Transverse colon (tissue), 4 donors: ENCODE results near the gene TNFSF10. TPM values are rescaled to one million over a fixed set of nuclear protein-coding genes. Genes with fewer than 3 reads are reported as not detected.

Experiments used
- DNase-seq: peaks from one replicate; pipeline ENCODE4 v3.0.0-alpha.2; 2019
- H3K27ac ChIP-seq, 4 donors: fragments of 200-600 bp; sonication (generic); 2 replicates each; pipeline ENCODE4 v1.5.1; 2016 to 2018; ENCODE audit warnings: inconsistent platforms in 4 of 4
- H3K27me3 ChIP-seq: fragments of 200-600 bp; sonication (generic); 2 replicates; pipeline ENCODE4 v1.5.1; 2017; ENCODE audit warnings: inconsistent platforms
- H3K36me3 ChIP-seq, 4 donors: fragments of 200-600 bp; sonication (generic); 2 replicates each; pipeline ENCODE4 v1.5.1; 2017 to 2019; ENCODE audit warnings: inconsistent platforms in 4 of 4
- H3K4me1 ChIP-seq, 4 donors: fragments of 200-600 bp; sonication (generic); 2 replicates each; pipeline ENCODE4 v1.5.1; 2017 to 2020; ENCODE audit warnings: inconsistent platforms in 4 of 4
- H3K4me3 ChIP-seq, 4 donors: fragments of 200-600 bp; sonication (generic); 1 replicate in 1 of 4; 2 replicates in 3 of 4; pipeline versions ENCODE4 v1.5.1 to v1.6.1; 2017 to 2019; ENCODE audit warnings: inconsistent platforms in 4 of 4
- H3K9me3 ChIP-seq, 2 donors: fragments of 200-600 bp; sonication (generic); 2 replicates each; pipeline ENCODE4 v1.5.1; 2017 to 2019; ENCODE audit warnings: inconsistent platforms in 2 of 2
- EP300 ChIP-seq: sonication (generic); formaldehyde crosslinking; IDR thresholded peaks from one replicate; pipeline ENCODE4 v1.6.1; 2017; ENCODE audit warnings: antibody characterized with exemption, low read depth
- POLR2A ChIP-seq: fragments of 450-650 bp; IDR thresholded peaks from one replicate; pipeline ENCODE4 v1.6.1; 2016; ENCODE audit warnings: antibody characterized with exemption, mild to moderate bottlenecking, moderate library complexity
- POLR2AphosphoS5 ChIP-seq, 3 donors: sonication (generic); formaldehyde crosslinking; IDR thresholded peaks; one replicate each; pipeline ENCODE4 v1.6.1; 2016; ENCODE audit warnings: antibody characterized with exemption in 3 of 3
- WGBS, 2 donors: methylation state at CpG; one replicate each; pipeline ENCODE4 v1.1.5; 2018; ENCODE audit warnings: low coverage in 1 of 2; 5-methylcytosine and 5-hydroxymethylcytosine counted together
- in situ Hi-C, 4 donors: fragments of 200-750 bp; cut with MboI; loops; one replicate each; pipeline versions ENCODE4 v1.15.0 to v1.15.1; 2017; ENCODE audit warnings: low sequenced_read_pairs in 3 of 4, low pct_ligation_motif_present in 1 of 4, low pct_unique_long_range_greater_than_20kb in 1 of 4
- intact Hi-C: fragments of 100-400 bp; cut with DNase I; formaldehyde crosslinking; loops from one replicate; pipeline ENCODE4 v1.15.1; 2023; ENCODE audit warnings: low total_unique reads
- total RNA-seq, 4 donors: library from RNA; depleted of rRNA; stranded (reverse); fragments of >200 nt; gene quantifications; one replicate each; pipeline ENCODE4 v1.1.0, GENCODE V29; 2016
- TF ChIP-seq, protein P1 (sequence below), 5 experiments: fragments of 200-600 bp in 3 of 5; fragments of 450-650 bp in 2 of 5; sonication (generic) in 3 of 5; IDR thresholded peaks; 1 replicate in 2 of 5; 2 replicates in 3 of 5; pipeline ENCODE4 v1.5.1; 2016 to 2017; ENCODE audit warnings: antibody characterized with exemption in 5 of 5, inconsistent platforms in 3 of 5, mild to moderate bottlenecking in 2 of 5, moderate library complexity in 1 of 5

Gene TNFSF10
- total RNA-seq, 4 donors from 2014 or later, result 73.8 to 150 (median 125) TPM

DNA sequence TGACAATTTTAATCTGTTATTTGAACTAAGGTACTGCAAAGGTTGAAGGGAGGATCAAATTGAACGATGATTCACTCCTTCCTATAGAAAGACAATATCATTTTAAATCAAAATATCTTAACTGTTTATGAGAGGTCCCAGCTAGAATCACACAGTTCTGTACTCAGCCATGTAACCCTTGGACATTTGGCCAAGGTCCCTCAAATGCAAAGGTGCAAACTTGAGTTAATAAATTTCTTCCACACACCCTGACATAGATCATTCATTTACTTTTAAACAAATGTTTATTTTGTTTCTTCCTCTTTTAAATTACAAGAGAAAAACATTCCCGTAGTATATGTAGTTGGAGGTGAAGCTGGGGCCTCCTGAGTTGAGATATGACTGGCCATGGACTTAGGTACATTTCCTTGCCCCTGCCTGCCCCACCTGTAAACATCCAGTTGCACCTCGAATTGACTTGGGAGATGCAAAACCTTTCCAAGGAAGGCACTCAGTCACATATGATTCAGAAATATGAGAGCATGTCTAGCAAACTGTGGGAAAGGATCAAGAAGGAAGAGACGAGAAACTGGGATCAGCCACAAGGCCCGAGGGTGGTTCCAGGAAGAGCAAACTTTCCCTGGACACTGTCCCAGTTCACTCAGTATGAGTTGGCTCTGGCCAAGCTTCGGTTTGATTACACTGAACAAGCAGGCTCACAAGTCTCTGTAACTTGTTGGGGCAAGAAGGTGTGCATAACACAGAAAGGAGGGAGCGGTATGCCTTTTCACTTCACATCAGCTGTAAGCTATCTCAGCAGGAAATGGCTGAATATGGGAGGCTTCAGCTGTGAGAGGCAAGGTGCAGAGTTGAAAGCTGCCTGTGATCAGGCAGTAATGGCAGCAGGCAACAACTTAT is 6.7 kb downstream of the TNFSF10 start:
- Histone ChIP-seq H3K36me3 (peaks cover 0 to 15% (median 4%) of the 10 kb centered on the region in 4 donors), H3K27ac (peak overlapping the region; percentile 82 to 92 (median 87)), H3K4me1 (peaks cover 35 to 93% (median 68%) of the 10 kb centered on the region in 4 donors), H3K27me3 (no peaks in the 10 kb centered on the region), H3K9me3 (no peaks in the 10 kb centered on the region), H3K4me3 (peak overlapping the region in 1 of 4 donors; percentile 4)
- in situ Hi-C loops (no loop called here), intact Hi-C loops (no loop called here)
- peak; percentile 75 for DNase-seq
- WGBS, 2 donors, result 28 to 38% methylated on average over 4 to 7 of the region's 7 CpGs
- TF ChIP-seq POLR2AphosphoS5 (IDR thresholded peaks at IDR 0.05) (peak; percentile 26 to 77 (median 46)), POLR2A (peak; percentile 43), EP300 (no peak)
- TF ChIP-seq, protein P1, sequence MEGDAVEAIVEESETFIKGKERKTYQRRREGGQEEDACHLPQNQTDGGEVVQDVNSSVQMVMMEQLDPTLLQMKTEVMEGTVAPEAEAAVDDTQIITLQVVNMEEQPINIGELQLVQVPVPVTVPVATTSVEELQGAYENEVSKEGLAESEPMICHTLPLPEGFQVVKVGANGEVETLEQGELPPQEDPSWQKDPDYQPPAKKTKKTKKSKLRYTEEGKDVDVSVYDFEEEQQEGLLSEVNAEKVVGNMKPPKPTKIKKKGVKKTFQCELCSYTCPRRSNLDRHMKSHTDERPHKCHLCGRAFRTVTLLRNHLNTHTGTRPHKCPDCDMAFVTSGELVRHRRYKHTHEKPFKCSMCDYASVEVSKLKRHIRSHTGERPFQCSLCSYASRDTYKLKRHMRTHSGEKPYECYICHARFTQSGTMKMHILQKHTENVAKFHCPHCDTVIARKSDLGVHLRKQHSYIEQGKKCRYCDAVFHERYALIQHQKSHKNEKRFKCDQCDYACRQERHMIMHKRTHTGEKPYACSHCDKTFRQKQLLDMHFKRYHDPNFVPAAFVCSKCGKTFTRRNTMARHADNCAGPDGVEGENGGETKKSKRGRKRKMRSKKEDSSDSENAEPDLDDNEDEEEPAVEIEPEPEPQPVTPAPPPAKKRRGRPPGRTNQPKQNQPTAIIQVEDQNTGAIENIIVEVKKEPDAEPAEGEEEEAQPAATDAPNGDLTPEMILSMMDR (IDR thresholded peaks at IDR 0.05), result peak in 1 of 5 experiments; percentile 23

DNA sequence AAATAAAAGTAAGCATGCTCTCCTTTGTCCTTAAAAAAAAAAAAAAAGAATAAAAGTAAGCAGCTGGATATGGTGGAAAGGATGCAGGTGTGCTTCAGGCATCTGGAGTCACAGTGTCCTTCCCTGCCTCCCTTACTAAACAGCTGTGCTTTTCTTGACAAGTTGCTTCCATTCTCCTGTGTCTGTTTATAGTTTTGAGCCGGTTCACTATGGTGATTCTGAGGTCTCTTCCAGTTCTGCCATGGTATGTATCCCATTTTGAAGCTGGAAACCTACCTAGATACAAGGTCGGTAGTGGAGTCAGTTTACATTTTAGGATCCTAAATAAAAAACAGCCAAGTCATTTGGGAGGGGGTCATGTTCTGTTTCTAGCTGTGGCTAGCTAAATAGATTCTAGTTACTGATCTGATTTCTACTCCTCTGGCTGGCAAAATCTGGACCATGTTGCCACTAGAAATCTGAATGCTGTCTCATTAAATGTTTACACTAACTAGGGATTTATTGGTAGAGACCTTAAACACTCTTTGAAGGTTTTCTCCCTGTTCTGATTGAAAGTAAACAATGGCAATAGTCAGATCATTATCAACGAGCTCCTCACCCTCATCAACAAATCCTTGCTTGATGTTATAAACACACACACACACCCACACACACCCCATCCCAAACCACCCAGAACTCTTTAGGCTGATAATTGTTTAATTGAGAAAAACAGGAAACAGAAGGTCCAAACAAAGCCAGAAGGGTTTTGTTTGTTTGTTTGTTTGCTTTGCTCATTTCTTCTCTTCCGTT is 7.9 kb downstream of the TNFSF10 start:
- no peaks in the 10 kb centered on the region for H3K27me3 ChIP-seq
- in situ Hi-C loops (no loop called here), intact Hi-C loops (no loop called here)
- H3K4me1 ChIP-seq, result peaks cover 35 to 82% (median 62%) of the 10 kb centered on the region in 4 donors
- DNase-seq, result no peak
- H3K4me3 ChIP-seq, result no peak overlapping the region
- no peak for TF ChIP-seq POLR2AphosphoS5 (IDR thresholded peaks at IDR 0.05)
- TF ChIP-seq, protein P1 (IDR thresholded peaks at IDR 0.05), result no peak
- H3K9me3 ChIP-seq, result no peaks in the 10 kb centered on the region
- H3K27ac ChIP-seq, result peak overlapping the region; percentile 82 to 92 (median 87)
- WGBS, 2 donors, result 27 to 31% methylated on average over 4 of the region's 4 CpGs
- peaks cover 0 to 27% (median 8%) of the 10 kb centered on the region in 4 donors for H3K36me3 ChIP-seq

DNA sequence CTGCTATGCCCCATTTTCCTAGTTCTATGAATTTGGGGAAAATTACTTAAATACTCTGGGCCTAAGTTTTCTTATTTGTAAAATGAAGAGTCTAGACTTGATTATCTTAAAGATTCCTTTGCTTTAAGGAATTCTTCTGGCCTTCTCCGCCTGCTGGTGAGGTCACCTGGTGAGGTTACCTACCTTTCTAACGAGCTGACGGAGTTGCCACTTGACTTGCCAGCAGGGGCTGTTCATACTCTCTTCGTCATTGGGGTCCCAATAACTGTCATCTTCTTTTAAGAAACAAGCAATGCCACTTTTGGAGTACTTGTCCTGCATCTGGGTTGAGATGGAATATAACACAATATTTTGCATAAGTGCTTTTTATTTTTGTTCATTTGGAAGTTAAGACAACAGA is 8.6 kb downstream of the TNFSF10 start:
- Histone ChIP-seq H3K9me3 (no peaks in the 10 kb centered on the region), H3K4me3 (no peak overlapping the region), H3K36me3 (peaks cover 0 to 31% (median 10%) of the 10 kb centered on the region in 4 donors), H3K4me1 (peaks cover 35 to 76% (median 58%) of the 10 kb centered on the region in 4 donors), H3K27ac (peak overlapping the region; percentile 82 to 92 (median 87)), H3K27me3 (no peaks in the 10 kb centered on the region)
- intact Hi-C loops, result no loop called here
- DNase-seq, result no peak
- 88 to 90% methylated on average over 4 of the region's 4 CpGs for WGBS, 2 donors
- TF ChIP-seq POLR2AphosphoS5 (IDR thresholded peaks at IDR 0.05) (no peak), POLR2A (no peak), EP300 (no peak)
- TF ChIP-seq, protein P1 (IDR thresholded peaks at IDR 0.05), result no peak
- in situ Hi-C loops, result no loop called here

GRCh38 chr3:172513488-172513887 is 9.7 kb downstream of the TNFSF10 start:
- Histone ChIP-seq H3K9me3 (no peaks in the 10 kb centered on the region), H3K4me3 (no peak overlapping the region), H3K27ac (peak overlapping the region; percentile 25 to 82 (median 50)), H3K27me3 (no peaks in the 10 kb centered on the region), H3K36me3 (peaks cover 0 to 35% (median 10%) of the 10 kb centered on the region in 4 donors), H3K4me1 (peaks cover 27 to 64% (median 50%) of the 10 kb centered on the region in 4 donors)
- intact Hi-C loops (no loop called here), in situ Hi-C loops (no loop called here)
- TF ChIP-seq, protein P1 (IDR thresholded peaks at IDR 0.05), result no peak
- TF ChIP-seq POLR2AphosphoS5 (IDR thresholded peaks at IDR 0.05), result no peak
- TF ChIP-seq POLR2A, result no peak
- no peak for TF ChIP-seq EP300
- DNase-seq, result no peak
- WGBS, 2 donors, result 9 to 48% methylated on average over 1 to 2 of the region's 2 CpGs
